PC-9 (cell line): Measurements from ENCODE around the gene PPM1A. TPM values are rescaled to one million over a fixed set of nuclear protein-coding genes. Genes with fewer than 3 reads are reported as not detected.

Source experiments
- BruUV-seq: library from RNA; stranded (reverse); fragments of 400-500 nt; replicated peaks from 2 replicates; lab custom pipeline; 2021; lab: Mats Ljungman, UMichigan
- CTCF ChIA-PET: fragments of 300-600 bp; sonication (Branson Sonifier 250); formaldehyde crosslinking; loops from one replicate; lab custom pipeline; 2022; ENCODE audit warnings: antibody characterized with exemption; lab: Charles Lee
- POLR2A ChIA-PET: fragments of 300-600 bp; sonication (Branson Sonifier 250); formaldehyde crosslinking; loops from one replicate; lab custom pipeline; 2022; ENCODE audit warnings: antibody characterized with exemption; ENCODE audit not compliant: unreplicated experiment; lab: Charles Lee
- DNase-seq, 2 experiments: peaks; one replicate each; pipeline versions ENCODE4 v3.0.0 to v3.0.0-alpha.2; 2015 to 2022; ENCODE audit warnings: mixed read lengths in 1 of 2
- H2AFZ ChIP-seq: fragments of 200-600 bp; sonication (generic); 2 replicates; pipeline ENCODE4 v1.8.1; 2017; ENCODE audit warnings: antibody characterized with exemption
- H3F3A ChIP-seq: fragments of 200-600 bp; sonication (generic); 2 replicates; pipeline ENCODE4 v1.8.1; 2017; ENCODE audit warnings: antibody characterized with exemption, mild to moderate bottlenecking, low read depth; ENCODE audit not compliant: insufficient read depth
- H3K27ac ChIP-seq: fragments of 200-600 bp; sonication (generic); 2 replicates; pipeline ENCODE4 v1.6.1; 2016; ENCODE audit warnings: mixed run types
- H3K27me3 ChIP-seq: fragments of 200-600 bp; sonication (generic); 2 replicates; pipeline ENCODE4 v1.6.1; 2016; ENCODE audit warnings: low read depth, mixed run types; ENCODE audit not compliant: insufficient read depth
- H3K36me3 ChIP-seq: fragments of 200-600 bp; sonication (generic); 2 replicates; pipeline ENCODE4 v1.6.1; 2016; ENCODE audit warnings: low read depth, mixed run types
- H3K4me1 ChIP-seq: fragments of 200-600 bp; sonication (generic); replicated peaks from 2 replicates; pipeline ENCODE4 v1.6.1; 2016; ENCODE audit warnings: mixed run types; ENCODE audit not compliant: insufficient read depth
- H3K4me2 ChIP-seq: fragments of 200-600 bp; sonication (generic); 2 replicates; pipeline ENCODE4 v1.6.1; 2017; ENCODE audit warnings: mixed run types
- H3K4me3 ChIP-seq: fragments of 200-600 bp; sonication (generic); 2 replicates; pipeline ENCODE4 v1.6.1; 2016; ENCODE audit warnings: mixed run types
- H3K79me2 ChIP-seq: fragments of 200-600 bp; sonication (generic); 2 replicates; pipeline ENCODE4 v1.6.1; 2017; ENCODE audit warnings: low read depth, mixed run types
- H3K9me2 ChIP-seq: fragments of 200-600 bp; sonication (generic); 2 replicates; pipeline ENCODE4 v1.8.1; 2017; ENCODE audit warnings: mild to moderate bottlenecking; ENCODE audit not compliant: insufficient read depth
- H3K9me3 ChIP-seq: fragments of 200-600 bp; sonication (generic); 2 replicates; pipeline ENCODE4 v1.8.1; 2016; ENCODE audit warnings: low read depth; ENCODE audit not compliant: insufficient read depth
- H4K20me1 ChIP-seq: fragments of 200-600 bp; sonication (generic); 2 replicates; pipeline ENCODE4 v1.8.1; 2017; ENCODE audit not compliant: insufficient read depth
- CTCF ChIP-seq: fragments of 200-600 bp; sonication (generic); conservative IDR thresholded peaks from 2 replicates; pipeline ENCODE4 v1.6.1; 2017; ENCODE audit warnings: mixed run types, antibody characterized with exemption, mild to moderate bottlenecking, moderate library complexity
- EZH2 ChIP-seq: fragments of 200-600 bp; sonication (generic); IDR thresholded peaks from 2 replicates; pipeline ENCODE4 v1.8.0; 2017; ENCODE audit warnings: antibody characterized with exemption, low read depth
- intact Hi-C: fragments of 100-400 bp; cut with micrococcal nuclease; formaldehyde crosslinking; loops from one replicate; pipeline ENCODE4 v1.10.0; 2022; ENCODE audit not compliant: unreplicated experiment
- total RNA-seq: library from RNA; stranded (reverse); gene quantifications from 2 replicates; pipeline ENCODE4 v1.2.3, GENCODE V29; 2021

PPM1A gene
- total RNA-seq, 1 experiment from 2014 or later, result 60.9 TPM

- POLR2A ChIA-PET, result interaction anchor here (0.7 kb wide), 1 partner anchor 77 kb away, joined by 3 read pairs; no protein-coding TSS in a partner anchor
Measured at GRCh38 chr14:60214003-60214402, 35.0 kb upstream of the PPM1A start.

GRCh38 chr14:60214415-60215126, 34.5 kb upstream of the PPM1A start:
- Histone ChIP-seq H3K27me3 (no peaks in the 10 kb centered on the region), H3K4me3 (no peak overlapping the region), H3K9me2 (no peaks in the 10 kb centered on the region; the same call in 1 of the 2 replicates), H4K20me1 (no peaks in the 10 kb centered on the region), H2AFZ (no peak overlapping the region), H3F3A (no peaks in the 10 kb centered on the region), H3K9me3 (0 out of 2 replicates have a peak, but pooled peaks cover 4% of the 10 kb centered on the region), H3K4me2 (no peak overlapping the region), H3K27ac (no peak overlapping the region), H3K36me3 (no peaks in the 10 kb centered on the region), H3K79me2 (no peaks in the 10 kb centered on the region), H3K4me1 (no peaks in the 10 kb centered on the region)
- ChIA-PET CTCF (no interaction called here), POLR2A (no interaction called here)
- intact Hi-C loops, result no loop called here
- no peak for DNase-seq
- TF ChIP-seq CTCF, result no peak
- no peak for TF ChIP-seq EZH2
- no TSS peak for BruUV-seq

More at GRCh38 chr14:60214003-60214402, 35.0 kb upstream of the PPM1A start:
- CTCF ChIA-PET, result no interaction called here
- H4K20me1 ChIP-seq, result no peaks in the 10 kb centered on the region
- H3K9me2 ChIP-seq, result no peaks in the 10 kb centered on the region; the same call in 1 of the 2 replicates
- H3K36me3 ChIP-seq, result no peaks in the 10 kb centered on the region
- TF ChIP-seq EZH2, result no peak
- TF ChIP-seq CTCF, result no peak
- no peak overlapping the region for H3K4me2 ChIP-seq
- no peaks in the 10 kb centered on the region for H3K79me2 ChIP-seq
- 0 out of 2 replicates have a peak, but pooled peaks cover 4% of the 10 kb centered on the region for H3K9me3 ChIP-seq
- H3K4me1 ChIP-seq, result no peaks in the 10 kb centered on the region
- H3F3A ChIP-seq, result no peaks in the 10 kb centered on the region
- no peak for DNase-seq
- intact Hi-C loops, result no loop called here
- H3K4me3 ChIP-seq, result no peak overlapping the region
- no peak overlapping the region for H2AFZ ChIP-seq
- H3K27me3 ChIP-seq, result no peaks in the 10 kb centered on the region
- BruUV-seq, result no TSS peak
- H3K27ac ChIP-seq, result no peak overlapping the region

- Histone ChIP-seq H3K9me2 (no peaks in the 10 kb centered on the region; the same call in 1 of the 2 replicates), H3K9me3 (0 out of 2 replicates have a peak, but pooled peaks cover 4% of the 10 kb centered on the region), H3K27ac (no peak overlapping the region), H3K27me3 (no peaks in the 10 kb centered on the region), H3K4me3 (no peak overlapping the region), H4K20me1 (no peaks in the 10 kb centered on the region), H3K36me3 (no peaks in the 10 kb centered on the region), H3F3A (no peaks in the 10 kb centered on the region), H2AFZ (no peak overlapping the region), H3K79me2 (no peaks in the 10 kb centered on the region), H3K4me1 (no peaks in the 10 kb centered on the region), H3K4me2 (no peak overlapping the region)
- intact Hi-C loops, result no loop called here
- ChIA-PET CTCF (no interaction called here), POLR2A (no interaction called here)
- no peak for DNase-seq
- TF ChIP-seq EZH2 (no peak), CTCF (no peak)
- BruUV-seq, result no TSS peak
Measured at GRCh38 chr14:60215127-60215444, 33.9 kb upstream of the PPM1A start.
